ENCODE measurements around the gene FAM149B1.

FAM149B1 gene

GRCh38 chr10:73190188-73190587, 22.3 kb downstream of the FAM149B1 start:
- no peak for ATAC-seq (ENCODE audit: low read depth)
- H3K4me3 ChIP-seq (ENCODE audit: severe bottlenecking), result no peak overlapping the region
- H3K36me3 ChIP-seq (ENCODE audit: low read depth), result peaks cover 31% of the 10 kb centered on the region
- no peaks in the 10 kb centered on the region for H3K9me3 ChIP-seq (ENCODE audit: severe bottlenecking)
- DNase-seq (ENCODE audit: low spot score), result no peak
- H3K4me1 ChIP-seq (ENCODE audit: insufficient read depth, poor library complexity, severe bottlenecking), result no peaks in the 10 kb centered on the region
- H3K27ac ChIP-seq (ENCODE audit: poor library complexity, severe bottlenecking), result no peak overlapping the region
- no peak for TF ChIP-seq CTCF (IDR thresholded peaks at IDR 0.05; ENCODE audit: poor library complexity, severe bottlenecking)
- H3K27me3 ChIP-seq (ENCODE audit: insufficient read depth, poor library complexity, severe bottlenecking), result no peaks in the 10 kb centered on the region

- ATAC-seq (ENCODE audit: low read depth), result no peak
- Histone ChIP-seq H3K4me1 (ENCODE audit: insufficient read depth, poor library complexity, severe bottlenecking) (no peaks in the 10 kb centered on the region), H3K9me3 (ENCODE audit: severe bottlenecking) (no peaks in the 10 kb centered on the region), H3K36me3 (ENCODE audit: low read depth) (no peaks in the 10 kb centered on the region), H3K4me3 (ENCODE audit: severe bottlenecking) (no peak overlapping the region), H3K27me3 (ENCODE audit: insufficient read depth, poor library complexity, severe bottlenecking) (no peaks in the 10 kb centered on the region), H3K27ac (ENCODE audit: poor library complexity, severe bottlenecking) (no peak overlapping the region)
- no peak for TF ChIP-seq CTCF (IDR thresholded peaks at IDR 0.05; ENCODE audit: poor library complexity, severe bottlenecking)
- no peak for DNase-seq (ENCODE audit: low spot score)
Measured at GRCh38 chr10:73205081-73205480, 37.2 kb downstream of the FAM149B1 start.

- Histone ChIP-seq H3K27ac (ENCODE audit: poor library complexity, severe bottlenecking) (no peak overlapping the region), H3K27me3 (ENCODE audit: insufficient read depth, poor library complexity, severe bottlenecking) (no peaks in the 10 kb centered on the region), H3K4me3 (ENCODE audit: severe bottlenecking) (no peak overlapping the region), H3K9me3 (ENCODE audit: severe bottlenecking) (no peaks in the 10 kb centered on the region), H3K4me1 (ENCODE audit: insufficient read depth, poor library complexity, severe bottlenecking) (no peaks in the 10 kb centered on the region), H3K36me3 (ENCODE audit: low read depth) (peaks cover 4% of the 10 kb centered on the region; the same call in 1 of the 2 replicates)
- ATAC-seq (ENCODE audit: low read depth) (no peak), DNase-seq (ENCODE audit: low spot score) (no peak)
- no peak for TF ChIP-seq CTCF (IDR thresholded peaks at IDR 0.05; ENCODE audit: poor library complexity, severe bottlenecking)
Measured at GRCh38 chr10:73205890-73206289, 38.0 kb downstream of the FAM149B1 start.

GRCh38 chr10:73206385-73206784, 38.5 kb downstream of the FAM149B1 start:
- Histone ChIP-seq H3K4me3 (ENCODE audit: severe bottlenecking) (no peak overlapping the region), H3K27me3 (ENCODE audit: insufficient read depth, poor library complexity, severe bottlenecking) (no peaks in the 10 kb centered on the region), H3K4me1 (ENCODE audit: insufficient read depth, poor library complexity, severe bottlenecking) (no peaks in the 10 kb centered on the region), H3K27ac (ENCODE audit: poor library complexity, severe bottlenecking) (no peak overlapping the region), H3K36me3 (ENCODE audit: low read depth) (peaks cover 4% of the 10 kb centered on the region; the same call in 1 of the 2 replicates), H3K9me3 (ENCODE audit: severe bottlenecking) (no peaks in the 10 kb centered on the region)
- ATAC-seq (ENCODE audit: low read depth) (no peak), DNase-seq (ENCODE audit: low spot score) (no peak)
- no peak for TF ChIP-seq CTCF (IDR thresholded peaks at IDR 0.05; ENCODE audit: poor library complexity, severe bottlenecking)

- no peaks in the 10 kb centered on the region for H3K27me3 ChIP-seq (ENCODE audit: insufficient read depth, poor library complexity, severe bottlenecking)
- H3K9me3 ChIP-seq (ENCODE audit: severe bottlenecking), result no peaks in the 10 kb centered on the region
- TF ChIP-seq CTCF (IDR thresholded peaks at IDR 0.05; ENCODE audit: poor library complexity, severe bottlenecking), result no peak
- ATAC-seq (ENCODE audit: low read depth) (no peak), DNase-seq (ENCODE audit: low spot score) (no peak)
- peaks cover 4% of the 10 kb centered on the region; the same call in 1 of the 2 replicates for H3K36me3 ChIP-seq (ENCODE audit: low read depth)
- no peak overlapping the region for H3K27ac ChIP-seq (ENCODE audit: poor library complexity, severe bottlenecking)
- no peak overlapping the region for H3K4me3 ChIP-seq (ENCODE audit: severe bottlenecking)
- no peaks in the 10 kb centered on the region for H3K4me1 ChIP-seq (ENCODE audit: insufficient read depth, poor library complexity, severe bottlenecking)
Measured at GRCh38 chr10:73207883-73208282, 40.0 kb downstream of the FAM149B1 start.

All from RWPE2 (cell line).